Calu3 (cell line): ENCODE results near the gene NDOR1. TPM values are rescaled to one million over a fixed set of nuclear protein-coding genes. Genes with fewer than 3 reads are reported as not detected.

Experiments
- BruUV-seq: library from RNA; stranded (reverse); fragments of 400-500 nt; replicated peaks from 2 replicates; lab custom pipeline; 2021; lab: Mats Ljungman, UMichigan
- CTCF ChIA-PET: fragments of 300-600 bp; sonication (Branson Sonifier 250); formaldehyde crosslinking; loops from one replicate; lab custom pipeline; 2022; ENCODE audit warnings: antibody characterized with exemption; lab: Charles Lee
- DNase-seq: peaks from one replicate; pipeline ENCODE4 v3.0.0; 2022
- H3K27ac Mint-ChIP-seq: one replicate; pipeline ENCODE4 v1.8.0; 2022; ENCODE audit warnings: mixed read lengths; ENCODE audit not compliant: unreplicated experiment
- H3K27me3 Mint-ChIP-seq: one replicate; pipeline ENCODE4 v1.8.0; 2022; ENCODE audit warnings: mixed read lengths; ENCODE audit not compliant: unreplicated experiment
- H3K36me3 Mint-ChIP-seq: one replicate; pipeline ENCODE4 v1.8.0; 2022; ENCODE audit warnings: mild to moderate bottlenecking, moderate library complexity, mixed read lengths; ENCODE audit not compliant: insufficient read depth, unreplicated experiment
- H3K4me1 Mint-ChIP-seq: one replicate; pipeline ENCODE4 v1.8.0; 2022; ENCODE audit warnings: mild to moderate bottlenecking, low read depth, mixed read lengths; ENCODE audit not compliant: unreplicated experiment
- H3K4me3 Mint-ChIP-seq: one replicate; pipeline ENCODE4 v1.8.0; 2022; ENCODE audit warnings: mild to moderate bottlenecking, low read depth, moderate library complexity, mixed read lengths; ENCODE audit not compliant: unreplicated experiment
- H3K9me3 Mint-ChIP-seq: one replicate; pipeline ENCODE4 v1.8.0; 2022; ENCODE audit warnings: low read depth, mixed read lengths; ENCODE audit not compliant: unreplicated experiment
- intact Hi-C: fragments of 100-400 bp; cut with micrococcal nuclease; formaldehyde crosslinking; loops from one replicate; pipeline ENCODE4 v1.10.0; 2022; ENCODE audit not compliant: unreplicated experiment
- microRNA-seq: library from miRNA; unstranded; fragments of <30 nt; microRNA quantifications from one replicate; pipeline ENCODE4 v1.2.0, GENCODE V29; 2022
- total RNA-seq: library from RNA; stranded (reverse); gene quantifications from 2 replicates; pipeline ENCODE4 v1.2.3, GENCODE V29; 2022
- TF ChIP-seq, protein P1 (sequence below): fragments of 200-600 bp; IDR thresholded peaks from one replicate; pipeline ENCODE4 v1.8.0; 2022; ENCODE audit warnings: antibody characterized with exemption; ENCODE audit not compliant: unreplicated experiment

Gene NDOR1
- total RNA-seq, 1 experiment from 2014 or later, result 27.7 TPM

DNA sequence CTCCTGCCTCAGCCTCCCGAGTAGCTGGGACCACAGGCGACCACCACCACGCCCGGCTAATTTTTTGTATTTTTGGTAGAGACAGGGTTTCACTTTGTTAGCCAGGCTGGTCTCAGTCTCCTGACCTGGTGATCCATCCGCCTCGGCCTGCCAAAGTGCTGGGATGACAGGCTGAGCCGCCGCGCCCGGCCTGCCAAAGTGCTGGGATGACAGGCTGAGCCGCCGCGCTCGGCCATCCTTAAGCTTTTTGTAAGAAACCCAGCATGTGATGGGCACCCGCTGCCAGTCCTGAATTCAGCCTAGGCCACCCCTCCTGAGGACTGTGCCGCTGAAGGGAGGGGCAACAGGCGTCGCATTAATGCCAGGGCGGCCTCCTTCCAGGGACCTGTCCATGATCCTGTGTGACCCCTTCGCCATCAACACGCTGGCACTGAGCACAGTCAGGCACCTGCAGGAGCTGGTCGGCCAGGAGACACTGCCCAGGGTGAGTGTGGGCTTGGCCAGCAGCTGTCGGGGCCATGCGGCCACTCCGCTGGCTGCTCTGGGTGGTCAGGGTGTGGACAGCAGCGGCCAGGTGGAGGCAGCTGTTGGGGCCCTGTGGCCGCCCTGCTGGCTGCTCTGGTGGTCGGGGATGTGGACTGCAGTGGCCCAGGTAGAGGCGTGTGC is 60.1 kb downstream of the NDOR1 start:
- H3K36me3 Mint-ChIP-seq, result peaks cover 40% of the 10 kb centered on the region
- CTCF ChIA-PET, result no interaction called here
- intact Hi-C loops, result no loop called here
- H3K9me3 Mint-ChIP-seq, result no peaks in the 10 kb centered on the region
- H3K27ac Mint-ChIP-seq, result no peak overlapping the region
- no peaks in the 10 kb centered on the region for H3K27me3 Mint-ChIP-seq
- DNase-seq, result no peak
- no peak overlapping the region for H3K4me3 Mint-ChIP-seq
- H3K4me1 Mint-ChIP-seq, result peaks cover 18% of the 10 kb centered on the region
- TF ChIP-seq, protein P1, sequence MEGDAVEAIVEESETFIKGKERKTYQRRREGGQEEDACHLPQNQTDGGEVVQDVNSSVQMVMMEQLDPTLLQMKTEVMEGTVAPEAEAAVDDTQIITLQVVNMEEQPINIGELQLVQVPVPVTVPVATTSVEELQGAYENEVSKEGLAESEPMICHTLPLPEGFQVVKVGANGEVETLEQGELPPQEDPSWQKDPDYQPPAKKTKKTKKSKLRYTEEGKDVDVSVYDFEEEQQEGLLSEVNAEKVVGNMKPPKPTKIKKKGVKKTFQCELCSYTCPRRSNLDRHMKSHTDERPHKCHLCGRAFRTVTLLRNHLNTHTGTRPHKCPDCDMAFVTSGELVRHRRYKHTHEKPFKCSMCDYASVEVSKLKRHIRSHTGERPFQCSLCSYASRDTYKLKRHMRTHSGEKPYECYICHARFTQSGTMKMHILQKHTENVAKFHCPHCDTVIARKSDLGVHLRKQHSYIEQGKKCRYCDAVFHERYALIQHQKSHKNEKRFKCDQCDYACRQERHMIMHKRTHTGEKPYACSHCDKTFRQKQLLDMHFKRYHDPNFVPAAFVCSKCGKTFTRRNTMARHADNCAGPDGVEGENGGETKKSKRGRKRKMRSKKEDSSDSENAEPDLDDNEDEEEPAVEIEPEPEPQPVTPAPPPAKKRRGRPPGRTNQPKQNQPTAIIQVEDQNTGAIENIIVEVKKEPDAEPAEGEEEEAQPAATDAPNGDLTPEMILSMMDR, result no peak
- no TSS peak for BruUV-seq

DNA sequence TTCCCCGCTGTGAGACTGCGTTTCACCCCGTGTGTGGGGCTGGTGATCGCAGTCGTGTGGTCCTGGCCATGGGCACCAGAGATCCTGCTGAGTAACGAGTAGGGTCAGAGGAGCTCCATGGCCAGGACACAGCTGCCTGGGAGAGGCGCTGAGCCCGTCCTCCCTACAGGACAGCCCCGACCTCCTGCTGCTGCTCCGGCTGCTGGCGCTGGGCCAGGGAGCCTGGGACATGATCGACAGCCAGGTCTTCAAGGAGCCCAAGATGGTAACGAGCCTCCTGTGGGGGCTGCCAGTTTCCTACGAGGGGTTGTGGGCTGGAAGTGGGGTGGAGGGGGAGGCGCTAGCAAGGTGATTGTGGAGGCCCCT is 60.6 kb downstream of the NDOR1 start:
- TF ChIP-seq, protein P1, result no peak
- no peak for DNase-seq
- Mint-ChIP-seq H3K27me3 (no peaks in the 10 kb centered on the region), H3K4me3 (no peak overlapping the region), H3K36me3 (peaks cover 44% of the 10 kb centered on the region), H3K9me3 (no peaks in the 10 kb centered on the region), H3K27ac (no peak overlapping the region), H3K4me1 (peaks cover 18% of the 10 kb centered on the region)
- CTCF ChIA-PET, result no interaction called here
- intact Hi-C loops, result no loop called here
- no TSS peak for BruUV-seq

Small RNA genes within 50 kb of the gene (microRNA-seq; reads per million reads assigned to microRNA genes)
- gene MIR3621, result not detected

Other genes with a start within 250 kb of the NDOR1 start
- not detected in 2 replicates for gene PTGDS, start 228.2 kb upstream of the NDOR1 start, total RNA-seq
- 0.22 TPM in 1 of 2 replicates, not detected in the other for gene LCNL1, start 222.7 kb upstream of the NDOR1 start, total RNA-seq
- gene PAXX, start 213.3 kb upstream of the NDOR1 start, total RNA-seq, result 38.3 and 43.7 TPM in 2 replicates
- 0.35 and 0.91 TPM in 2 replicates for gene CLIC3, start 209.1 kb upstream of the NDOR1 start, total RNA-seq
- gene ABCA2, start 177.5 kb upstream of the NDOR1 start, total RNA-seq, result 47.6 and 50.7 TPM in 2 replicates
- not detected in 2 replicates for gene FUT7, start 173.6 kb upstream of the NDOR1 start, total RNA-seq
- 65.2 and 78.6 TPM in 2 replicates for gene NPDC1, start 159.5 kb upstream of the NDOR1 start, total RNA-seq
- 3.8 and 5.8 TPM in 2 replicates for gene ENTPD2, start 151.6 kb upstream of the NDOR1 start, total RNA-seq
- 38.4 and 41.1 TPM in 2 replicates for gene SAPCD2, start 135.1 kb upstream of the NDOR1 start, total RNA-seq
- 9.1 and 10.8 TPM in 2 replicates for gene UAP1L1, start 128.2 kb upstream of the NDOR1 start, total RNA-seq
- 61.4 and 65.6 TPM in 2 replicates for gene MAN1B1, start 118.7 kb upstream of the NDOR1 start, total RNA-seq
- gene DPP7, start 91.0 kb upstream of the NDOR1 start, total RNA-seq, result 51.6 and 76.8 TPM in 2 replicates
- 0.24 and 0.54 TPM in 2 replicates for gene GRIN1, start 66.5 kb upstream of the NDOR1 start, total RNA-seq
- gene LRRC26, start 35.6 kb upstream of the NDOR1 start, total RNA-seq, result 0.52 and 0.98 TPM in 2 replicates
- not detected in 2 replicates for gene TMEM210, start 33.6 kb upstream of the NDOR1 start, total RNA-seq
- gene ANAPC2, start 17.1 kb upstream of the NDOR1 start, total RNA-seq, result 49.4 and 51.4 TPM in 2 replicates
- 41.9 and 44.1 TPM in 2 replicates for gene SSNA1, start 17.0 kb upstream of the NDOR1 start, total RNA-seq
- 18.3 and 20.3 TPM in 2 replicates for gene TPRN, start 5.0 kb upstream of the NDOR1 start, total RNA-seq
- 25.4 and 28.8 TPM in 2 replicates for gene TMEM203, start 52 bp upstream of the NDOR1 start, total RNA-seq
- gene RNF208, start 16.5 kb downstream of the NDOR1 start, total RNA-seq, result 10.1 and 14.2 TPM in 2 replicates
- 3.0 and 3.6 TPM in 2 replicates for gene CYSRT1, start 19.5 kb downstream of the NDOR1 start, total RNA-seq
- 1.6 and 1.7 TPM in 2 replicates for gene RNF224, start 21.8 kb downstream of the NDOR1 start, total RNA-seq
- gene SLC34A3, start 25.2 kb downstream of the NDOR1 start, total RNA-seq, result 0.26 and 0.34 TPM in 2 replicates
- gene TUBB4B, start 35.6 kb downstream of the NDOR1 start, total RNA-seq, result 360 and 383 TPM in 2 replicates
- gene STPG3, start 45.6 kb downstream of the NDOR1 start, total RNA-seq, result not detected in 2 replicates
- gene NELFB, start 49.6 kb downstream of the NDOR1 start, total RNA-seq, result 41.8 and 43.5 TPM in 2 replicates
- 51.8 and 60.2 TPM in 2 replicates for gene TOR4A, start 72.0 kb downstream of the NDOR1 start, total RNA-seq
- gene NRARP, start 96.6 kb downstream of the NDOR1 start, total RNA-seq, result 32.6 and 32.9 TPM in 2 replicates
- 13.2 and 15.3 TPM in 2 replicates for gene EXD3, start 217.5 kb downstream of the NDOR1 start, total RNA-seq
- gene NOXA1, start 217.7 kb downstream of the NDOR1 start, total RNA-seq, result 12.0 and 12.3 TPM in 2 replicates
- gene ENTPD8, start 235.7 kb downstream of the NDOR1 start, total RNA-seq, result 0.97 and 1.6 TPM in 2 replicates